Left cardiac atrium (tissue), 4 donors: ENCODE measurements around the gene COLEC12. TPM values are rescaled to one million over a fixed set of nuclear protein-coding genes. Genes with fewer than 3 reads are reported as not detected.
"Not testable (repeated sequence)": the region's sequence is repeated elsewhere in the genome, so short reads cannot be mapped to it uniquely, and the experiment has no call there.

ENCODE experiments used
- ATAC-seq, 2 donors: fragments of 200-7000 bp; cut with Tn5 transposase; one replicate each; pipeline ENCODE4 v1.9.1; 2020; ENCODE audit warnings: mild to moderate bottlenecking in 2 of 2, moderate library complexity in 2 of 2
- DNase-seq: peaks from one replicate; pipeline ENCODE4 v3.0.0-alpha.2; 2020
- intact Hi-C, 2 donors: fragments of 100-400 bp; cut with DNase I; formaldehyde crosslinking; loops; one replicate each; pipeline versions ENCODE4 v1.14.1 to v1.15.1; 2022 to 2023
- total RNA-seq, 2 donors: library from RNA; stranded (reverse); fragmentation: NEBNext Ultra II Directional; extraction: Animal tissue kit (Norgen Biotek cat#: 25700); gene quantifications; one replicate each; pipeline ENCODE4 v1.2.1, GENCODE V29; 2021
- donor health status: DM: no; HTN: yes; CAD: no.
- donor health status: DM: no; HTN: yes; CAD: no; lungs with severe emphysema.
- donor health status: DM: yes; HTN: yes; CAD: no.
- donor health status: Dilated cardiomyopathy.

Gene COLEC12
- total RNA-seq, 2 donors from 2014 or later: 14.2 to 25.1 TPM

DNA sequence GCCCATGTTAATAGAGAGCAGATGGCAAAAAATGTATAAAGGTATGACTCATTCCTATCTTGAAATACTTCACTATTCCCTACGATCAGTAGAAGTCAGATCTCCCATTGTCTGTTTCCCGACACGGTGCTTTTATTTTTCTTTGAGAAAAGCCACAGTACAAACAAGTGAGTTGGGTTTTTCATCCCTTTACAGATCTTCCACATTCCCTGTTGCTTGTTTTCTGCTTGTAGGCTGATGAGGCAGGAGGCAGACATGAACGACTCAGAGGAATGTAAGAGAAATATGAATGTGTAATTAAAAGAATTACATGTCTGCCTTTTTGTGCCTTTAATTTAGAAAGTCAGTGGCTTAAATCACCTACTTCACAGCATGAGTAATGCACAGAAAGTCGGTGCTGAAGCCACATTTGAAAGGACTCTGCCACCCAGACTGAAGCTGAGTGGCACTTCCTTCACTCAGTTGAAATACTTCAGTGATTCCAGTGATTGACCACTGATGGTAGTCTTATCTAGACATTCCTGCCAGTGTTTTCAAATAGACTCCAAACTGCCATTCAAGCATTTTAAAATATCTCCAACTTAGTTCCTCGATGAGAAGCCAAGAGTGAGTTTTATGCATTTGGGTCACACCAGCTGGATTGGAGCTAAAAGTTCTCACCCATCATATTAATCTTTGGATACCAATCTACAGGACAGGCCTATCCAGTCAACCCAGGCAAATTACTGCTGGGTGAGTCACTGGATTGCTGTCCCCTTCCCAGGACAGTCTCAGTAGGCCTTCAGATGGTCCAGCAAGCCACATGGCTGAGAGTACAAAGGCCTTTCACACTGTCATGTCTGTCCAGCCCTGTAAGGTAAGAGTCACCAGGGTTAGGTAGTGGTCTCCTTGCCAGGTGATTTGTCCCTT is 79.0 kb downstream of the COLEC12 start:
- intact Hi-C loops: no loop called here
- ATAC-seq (peak in 1 of 2 donors; percentile 10), DNase-seq (no peak)

GRCh38 chr18:420661-421246 is 79.7 kb downstream of the COLEC12 start:
- no peak for ATAC-seq
- intact Hi-C loops: no loop called here
- DNase-seq: no peak

DNA sequence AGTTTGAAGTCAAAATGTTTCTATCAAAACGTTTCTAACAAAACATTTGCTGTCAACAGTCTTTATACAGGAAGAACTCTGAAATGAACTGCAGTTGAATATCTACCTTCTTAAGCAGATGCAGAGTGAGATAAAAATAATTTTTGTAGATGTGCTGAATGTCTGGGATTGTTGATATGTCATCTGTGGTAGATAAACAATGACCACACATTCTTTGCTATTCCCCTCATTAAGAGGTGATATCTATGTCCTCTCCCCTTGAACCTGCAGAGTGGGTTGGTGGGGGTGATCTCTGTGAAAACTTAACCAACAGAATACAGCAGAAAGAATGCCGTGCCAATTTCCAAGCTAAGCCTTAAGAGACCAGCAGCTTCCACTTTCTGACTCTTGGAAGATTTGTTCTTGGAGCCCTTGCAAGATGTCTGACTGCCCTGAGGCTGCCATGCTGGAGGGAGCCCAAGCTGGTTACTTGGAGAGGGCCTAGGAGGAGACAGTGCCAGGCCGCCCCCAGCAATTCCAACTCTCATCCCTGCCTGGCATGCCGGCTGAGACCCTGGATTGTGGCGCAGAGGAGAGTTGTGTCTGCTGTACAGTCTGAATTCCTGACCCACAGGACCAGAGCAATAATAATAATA is 80.8 kb downstream of the COLEC12 start:
- ATAC-seq (no peak), DNase-seq (no peak)
- intact Hi-C loops: no loop called here

GRCh38 chr18:417495-417894 is 83.0 kb downstream of the COLEC12 start:
- intact Hi-C loops: no loop called here
- DNase-seq (no peak), ATAC-seq (peak; percentile 74 to 86)

GRCh38 chr18:416930-417329 is 83.6 kb downstream of the COLEC12 start:
- DNase-seq: no peak
- no peak for ATAC-seq
- intact Hi-C loops: no loop called here

DNA sequence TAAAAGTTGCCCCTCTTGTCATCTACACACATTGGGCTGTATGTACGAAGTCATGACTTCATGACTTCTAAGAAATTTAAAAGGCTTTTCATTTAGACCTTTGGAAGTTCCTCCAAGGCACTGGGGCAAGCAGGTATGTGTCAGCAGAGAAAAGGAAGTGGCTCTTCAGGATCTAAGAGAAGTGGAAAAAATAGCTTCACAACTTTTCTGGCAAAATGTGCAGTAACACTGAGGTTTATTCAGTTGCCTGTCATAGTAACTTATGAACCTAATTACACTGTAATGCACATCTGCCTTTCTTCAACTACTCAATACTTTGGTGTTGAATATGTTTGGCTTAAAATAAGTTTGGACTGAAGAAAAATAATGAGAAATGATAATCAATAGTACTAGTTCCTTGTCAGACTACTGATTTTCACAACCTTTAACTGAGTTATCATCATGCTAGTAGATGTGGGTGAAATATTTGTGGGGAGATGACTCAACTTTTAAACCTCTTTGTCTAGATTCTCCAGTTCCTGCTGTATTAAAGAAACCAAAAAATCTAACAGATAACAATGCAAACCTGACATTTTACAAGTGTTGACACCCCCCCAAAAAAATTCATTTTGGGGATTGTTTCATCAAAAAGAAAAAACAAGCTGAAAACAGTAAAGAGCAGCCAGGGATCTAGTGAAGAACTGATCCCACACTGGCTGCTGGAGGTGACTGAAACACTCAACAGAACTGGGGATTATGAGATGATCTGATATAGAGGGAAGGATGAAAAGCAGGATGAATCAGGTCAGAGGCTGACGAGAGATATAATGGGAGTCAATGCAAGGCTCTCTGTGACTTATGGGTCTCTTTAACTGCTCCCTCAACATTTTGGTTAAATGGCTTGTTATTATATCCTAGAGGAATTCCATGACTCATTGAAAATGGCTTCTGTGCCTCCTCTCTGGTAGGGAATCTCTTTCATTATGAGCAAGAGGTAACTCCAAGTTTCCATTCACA is 84.6 kb downstream of the COLEC12 start:
- intact Hi-C loops: no loop called here

GRCh38 chr18:415047-415446 is 85.5 kb downstream of the COLEC12 start:
- intact Hi-C loops: no loop called here
- no peak for ATAC-seq
- DNase-seq: no peak

More for the DNA sequence above, 84.6 kb downstream of the COLEC12 start:
- ATAC-seq (no peak), DNase-seq (no peak)

DNA sequence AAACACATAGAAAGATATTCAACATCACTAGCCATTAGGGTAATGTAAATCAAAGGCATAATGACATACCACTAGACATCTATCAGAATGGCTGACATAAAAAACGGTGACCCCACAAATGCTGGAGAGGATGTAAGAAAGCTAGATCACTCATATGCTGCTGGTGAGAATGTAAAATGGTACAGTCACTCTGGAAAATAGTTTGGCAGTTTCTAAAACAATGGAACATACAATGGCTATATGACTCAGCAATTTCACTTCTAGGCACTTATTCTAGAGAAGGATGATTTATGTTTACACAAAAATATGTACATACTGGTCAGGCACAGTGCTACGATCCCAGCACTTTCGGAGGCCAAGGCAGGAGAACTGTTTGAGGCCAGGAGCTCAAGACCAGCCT is 87.3 kb downstream of the COLEC12 start:
- DNase-seq (no peak), ATAC-seq (no peak)
- intact Hi-C loops: no loop called here

- DNase-seq (no peak), ATAC-seq (no peak)
- intact Hi-C loops: no loop called here
Observed at GRCh38 chr18:410047-410455, 90.5 kb downstream of the COLEC12 start.

- DNase-seq: no peak
- no peak for ATAC-seq
- intact Hi-C loops: no loop called here
Observed at GRCh38 chr18:408367-408766, 92.1 kb downstream of the COLEC12 start.

- intact Hi-C loops: no loop called here
- no peak for DNase-seq
Observed at GRCh38 chr18:407626-408224, 92.8 kb downstream of the COLEC12 start.

DNA sequence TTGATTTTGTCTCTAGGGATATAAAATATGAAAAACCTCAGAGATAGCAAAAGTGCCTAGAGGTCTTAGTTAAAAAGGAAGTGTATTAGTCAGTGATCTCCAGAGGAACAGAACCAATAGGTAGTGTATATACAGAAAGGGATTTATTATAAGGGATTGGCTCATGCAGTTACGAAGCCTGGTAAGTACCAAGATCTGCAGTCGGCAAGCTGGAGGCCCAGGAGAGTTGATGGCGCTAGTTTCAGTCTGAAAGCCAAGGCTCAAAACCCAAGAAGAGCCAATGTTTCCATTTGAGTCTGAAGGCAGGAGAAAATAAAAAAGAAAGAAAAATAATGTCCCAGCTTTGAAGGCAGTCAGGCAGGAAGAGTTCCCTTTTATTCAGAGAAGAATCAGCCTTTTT is 93.3 kb downstream of the COLEC12 start:
- no peak for DNase-seq
- ATAC-seq: peak; percentile 15 to 41
- intact Hi-C loops: no loop called here

More at GRCh38 chr18:407626-408224, 92.8 kb downstream of the COLEC12 start:
- peak in 1 of 2 donors; percentile 42 for ATAC-seq

DNA sequence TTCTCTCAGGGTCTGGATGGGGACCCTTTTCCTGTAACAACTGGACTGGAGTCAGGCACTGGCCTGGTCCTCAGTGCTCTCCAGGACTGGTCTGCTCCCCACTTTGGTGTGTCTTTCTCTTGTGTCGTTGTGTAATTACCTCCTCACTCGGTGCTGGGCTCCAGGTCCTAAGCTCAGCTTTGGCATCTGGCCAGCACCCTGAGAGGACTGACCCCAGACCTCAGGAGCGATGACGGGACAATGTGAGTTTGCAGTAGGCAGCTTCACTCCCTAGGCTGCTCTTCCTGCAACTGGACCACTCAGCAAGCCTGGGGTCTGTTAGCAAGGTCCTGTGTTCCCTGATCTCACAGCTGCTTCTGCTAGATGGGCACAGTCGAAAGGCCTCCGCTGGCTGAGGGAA is 93.8 kb downstream of the COLEC12 start:
- DNase-seq (no peak), ATAC-seq (peak; percentile 19 to 27)
- intact Hi-C loops: no loop called here

GRCh38 chr18:405006-405405 is 95.5 kb downstream of the COLEC12 start:
- ATAC-seq, intact Hi-C loops, DNase-seq: not testable (repeated sequence)

DNA sequence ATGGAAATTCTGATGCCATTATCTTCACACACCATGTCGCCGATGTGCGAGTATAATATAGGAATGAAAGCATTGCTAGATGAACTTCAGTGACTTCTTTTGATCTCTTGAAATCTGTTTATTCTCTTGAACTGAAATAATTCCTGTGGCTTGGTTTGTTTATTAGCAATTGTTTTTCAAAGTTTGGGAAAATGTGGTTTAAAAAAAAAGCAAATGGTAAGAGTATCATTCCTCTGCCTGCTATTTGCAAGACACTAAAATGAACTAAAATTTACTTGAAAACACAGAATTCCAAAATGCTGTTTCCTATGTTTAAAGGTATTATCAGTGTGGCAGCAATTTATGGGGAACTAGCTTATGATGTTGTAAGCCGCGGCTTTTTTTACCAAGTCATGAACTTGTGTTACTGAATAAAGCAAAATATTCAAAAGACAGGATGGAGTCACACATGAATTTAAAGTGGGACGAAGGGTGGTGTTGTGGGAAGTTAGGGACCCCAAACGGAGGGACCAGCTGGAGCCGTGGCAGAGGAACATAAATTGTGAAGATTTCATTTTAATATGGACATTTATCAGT is 96.4 kb downstream of the COLEC12 start:
- intact Hi-C loops: no loop called here
- no peak for ATAC-seq
- DNase-seq: no peak

DNA sequence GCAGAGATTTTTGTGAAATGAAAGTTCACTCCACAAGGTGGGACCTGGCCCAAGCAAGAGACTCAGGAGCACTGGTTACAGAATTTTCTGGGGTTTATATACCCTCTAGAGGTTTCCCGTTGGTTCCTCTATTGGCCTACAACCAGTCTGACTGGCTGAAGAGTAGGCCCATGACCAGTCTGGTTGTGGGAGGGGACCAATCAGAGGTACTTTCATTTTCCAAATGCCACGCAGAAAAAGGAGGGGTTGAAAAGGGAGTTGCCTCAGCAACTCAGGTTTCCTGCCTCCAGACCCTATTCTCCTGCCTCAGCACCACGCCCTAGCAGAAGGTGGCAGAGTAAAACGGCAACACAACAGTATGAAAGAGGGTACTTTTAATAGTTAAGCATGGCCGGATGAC is 98.4 kb downstream of the COLEC12 start:
- DNase-seq (no peak), ATAC-seq (no peak)
- intact Hi-C loops: no loop called here

- no peak for ATAC-seq
- DNase-seq: no peak
- intact Hi-C loops: no loop called here
Observed at GRCh38 chr18:400456-400855, 100.0 kb downstream of the COLEC12 start.

- intact Hi-C loops: no loop called here
- DNase-seq (no peak), ATAC-seq (no peak)
Observed at GRCh38 chr18:399631-400135, 100.8 kb downstream of the COLEC12 start.
